Endothelial cell of umbilical vein (primary cell): ENCODE data around the gene SUMO2.

Experiments used
- CTCF ChIP-seq, 2 donors: IDR thresholded peaks; 1 replicate in 1 of 2; 2 replicates in 1 of 2; pipeline ENCODE4 v1.5.1; 2011; ENCODE audit warnings: low read length in 2 of 2, mild to moderate bottlenecking in 2 of 2, moderate library complexity in 2 of 2, control low read depth in 1 of 2, inconsistent platforms in 1 of 2, low read depth in 1 of 2; ENCODE audit not compliant: insufficient read depth in 1 of 2; ENCODE audit errors: extremely low read depth in 1 of 2
- EZH2 ChIP-seq: IDR thresholded peaks from 2 replicates; pipeline ENCODE4 v1.6.1; 2012; ENCODE audit warnings: borderline replicate concordance, low read depth, mild to moderate bottlenecking, moderate library complexity, low read length, inconsistent platforms; ENCODE audit not compliant: severe bottlenecking
- FOS ChIP-seq: IDR thresholded peaks from 2 replicates; pipeline ENCODE4 v1.6.1; 2011; ENCODE audit warnings: mild to moderate bottlenecking, low read length, moderate library complexity, borderline replicate concordance; ENCODE audit not compliant: insufficient read depth
- GATA2 ChIP-seq: IDR thresholded peaks from 2 replicates; pipeline ENCODE4 v1.7.0; 2011; ENCODE audit warnings: low read depth, mild to moderate bottlenecking, moderate library complexity, mixed read lengths, low read length; ENCODE audit not compliant: insufficient read length, insufficient read depth
- JUN ChIP-seq: IDR thresholded peaks from 2 replicates; pipeline ENCODE4 v1.6.1; 2011; ENCODE audit warnings: borderline replicate concordance, low read depth; ENCODE audit not compliant: insufficient read length, insufficient read depth
- MAX ChIP-seq: IDR thresholded peaks from 2 replicates; pipeline ENCODE4 v1.6.1; 2011; ENCODE audit not compliant: insufficient read depth, insufficient read length
- POLR2A ChIP-seq: IDR thresholded peaks from 2 replicates; pipeline ENCODE4 v1.6.1; 2012; ENCODE audit warnings: low read depth, mild to moderate bottlenecking, control low read depth, low read length
- POLR2AphosphoS5 ChIP-seq: IDR thresholded peaks from 2 replicates; pipeline ENCODE4 v1.6.1; 2012; ENCODE audit warnings: low read depth, mild to moderate bottlenecking, control low read depth, low read length, moderate library complexity; ENCODE audit not compliant: insufficient read depth

GRCh38 chr17:75228847-75229246 is 46.1 kb upstream of the SUMO2 start:
- TF ChIP-seq POLR2AphosphoS5 = no peak
- TF ChIP-seq CTCF (IDR thresholded peaks at IDR 0.05; ENCODE audit: extremely low read depth in 1 of 2, insufficient read depth in 1 of 2, low read depth in 1 of 2, low read length in 2 of 2) = no peak
- no peak for TF ChIP-seq GATA2
- no peak for TF ChIP-seq EZH2
- no peak for TF ChIP-seq JUN
- TF ChIP-seq POLR2A = no peak
- TF ChIP-seq MAX = no peak
- no peak for TF ChIP-seq FOS
